ENCODE measurements around the gene VPS13D. TPM values are rescaled to one million over a fixed set of nuclear protein-coding genes. Genes with fewer than 3 reads are reported as not detected.
"Not testable (repeated sequence)": the region's sequence is repeated elsewhere in the genome, so short reads cannot be mapped to it uniquely, and the experiment has no call there.

Gene VPS13D
- total RNA-seq, 4 donors from 2014 or later = 88.3 to 123 (median 113) TPM

GRCh38 chr1:12383001-12383400 is 153.2 kb downstream of the VPS13D start:
- no peaks in the 10 kb centered on the region for H3K27me3 ChIP-seq
- DNase-seq = no peak
- no peak overlapping the region for H3K27ac ChIP-seq
- H3K36me3 ChIP-seq = peaks cover 0 to 69% (median 0%) of the 10 kb centered on the region in 3 donors
- no peak overlapping the region for H3K4me3 ChIP-seq
- H3K9me3 ChIP-seq = peaks cover 0 to 14% (median 0%) of the 10 kb centered on the region in 4 donors
- peaks cover 0 to 13% (median 0%) of the 10 kb centered on the region in 4 donors for H3K4me1 ChIP-seq
- TF ChIP-seq POLR2A (IDR thresholded peaks at IDR 0.05) (no peak), CTCF (IDR thresholded peaks at IDR 0.05) (no peak)

- no peak for DNase-seq
- H3K4me3 ChIP-seq = no peak overlapping the region
- H3K27me3 ChIP-seq = no peaks in the 10 kb centered on the region
- peaks cover 0 to 14% (median 0%) of the 10 kb centered on the region in 4 donors for H3K9me3 ChIP-seq
- TF ChIP-seq CTCF (IDR thresholded peaks at IDR 0.05) (no peak), POLR2A (IDR thresholded peaks at IDR 0.05) (no peak)
- H3K36me3 ChIP-seq = peaks cover 0 to 70% (median 0%) of the 10 kb centered on the region in 3 donors
- peaks cover 0 to 13% (median 0%) of the 10 kb centered on the region in 4 donors for H3K4me1 ChIP-seq
- peak overlapping the region in 1 of 4 donors; percentile 13 for H3K27ac ChIP-seq
These were observed 154.0 kb downstream of the VPS13D start for GRCh38 chr1:12383786-12384185.

- peaks cover 0 to 13% (median 0%) of the 10 kb centered on the region in 4 donors for H3K4me1 ChIP-seq
- no peak overlapping the region for H3K4me3 ChIP-seq
- peaks cover 0 to 14% (median 0%) of the 10 kb centered on the region in 4 donors for H3K9me3 ChIP-seq
- H3K27me3 ChIP-seq = no peaks in the 10 kb centered on the region
- TF ChIP-seq CTCF (IDR thresholded peaks at IDR 0.05) (no peak), POLR2A (IDR thresholded peaks at IDR 0.05) (no peak)
- DNase-seq = peak in 1 of 3 donors; percentile 54
- H3K36me3 ChIP-seq = peaks cover 0 to 68% (median 0%) of the 10 kb centered on the region in 3 donors
- H3K27ac ChIP-seq = peak overlapping the region in 2 of 4 donors; percentile 15 to 19
These were observed 155.1 kb downstream of the VPS13D start for GRCh38 chr1:12384836-12385456.

GRCh38 chr1:12386130-12386529 is 156.3 kb downstream of the VPS13D start:
- Histone ChIP-seq H3K4me3 (no peak overlapping the region), H3K27ac (peak overlapping the region in 2 of 4 donors; percentile 1 to 27), H3K27me3 (no peaks in the 10 kb centered on the region), H3K4me1 (peaks cover 0 to 3% (median 0%) of the 10 kb centered on the region in 4 donors), H3K36me3 (peaks cover 0 to 77% (median 0%) of the 10 kb centered on the region in 3 donors), H3K9me3 (peaks cover 0 to 14% (median 0%) of the 10 kb centered on the region in 4 donors)
- DNase-seq = no peak
- TF ChIP-seq CTCF (IDR thresholded peaks at IDR 0.05) (no peak), POLR2A (IDR thresholded peaks at IDR 0.05) (no peak)

GRCh38 chr1:12387641-12388040 is 157.8 kb downstream of the VPS13D start:
- Histone ChIP-seq H3K4me1 (no peaks in the 10 kb centered on the region), H3K27ac (no peak overlapping the region), H3K36me3 (peaks cover 0 to 77% (median 0%) of the 10 kb centered on the region in 3 donors), H3K4me3 (no peak overlapping the region), H3K27me3 (no peaks in the 10 kb centered on the region), H3K9me3 (peaks cover 0 to 14% (median 0%) of the 10 kb centered on the region in 4 donors)
- TF ChIP-seq POLR2A (IDR thresholded peaks at IDR 0.05) (no peak), CTCF (IDR thresholded peaks at IDR 0.05) (no peak)
- DNase-seq = no peak

- H3K27me3 ChIP-seq, H3K4me3 ChIP-seq, H3K4me1 ChIP-seq, DNase-seq, H3K27ac ChIP-seq: not testable (repeated sequence)
- Histone ChIP-seq H3K36me3 (peaks cover 0 to 50% (median 0%) of the 10 kb centered on the region in 3 donors), H3K9me3 (peaks cover 0 to 14% (median 0%) of the 10 kb centered on the region in 4 donors)
These were observed 160.5 kb downstream of the VPS13D start for GRCh38 chr1:12390296-12390695.

All from Peyer's patch (tissue), 4 donors.